Measurements from ENCODE around the gene THOC7.

The THOC7 gene

GRCh38 chr3:63877737-63878393 is 14.3 kb upstream of the THOC7 start:
- DNase-seq: no peak

- no peak for DNase-seq
These were observed 12.7 kb upstream of the THOC7 start for GRCh38 chr3:63876260-63876659.

- no peak for DNase-seq
These were observed 11.9 kb upstream of the THOC7 start for GRCh38 chr3:63875510-63875909.

- DNase-seq: no peak
These were observed 11.2 kb upstream of the THOC7 start for GRCh38 chr3:63874769-63875168.

- DNase-seq: no peak
These were observed 8.7 kb upstream of the THOC7 start for GRCh38 chr3:63872135-63872924.

GRCh38 chr3:63870615-63871005 is 7.0 kb upstream of the THOC7 start:
- no peak for DNase-seq

- DNase-seq: no peak
These were observed 6.5 kb upstream of the THOC7 start for GRCh38 chr3:63869940-63870614.

GRCh38 chr3:63867225-63867624 is 3.6 kb upstream of the THOC7 start:
- DNase-seq: no peak

- no peak for DNase-seq
These were observed 1.3 kb upstream of the THOC7 start for GRCh38 chr3:63864965-63865327.

- DNase-seq: peak; percentile 53
These were observed 681 bp upstream of the THOC7 start for GRCh38 chr3:63864008-63864964.

GRCh38 chr3:63862804-63863149 is 828 bp downstream of the THOC7 start:
- no peak for DNase-seq

GRCh38 chr3:63861306-63861705 is 2.3 kb downstream of the THOC7 start:
- no peak for DNase-seq

- no peak for DNase-seq
These were observed 2.8 kb downstream of the THOC7 start for GRCh38 chr3:63860776-63861175.

- DNase-seq: no peak
These were observed 6.3 kb downstream of the THOC7 start for GRCh38 chr3:63857311-63857710.

- no peak for DNase-seq
These were observed 8.2 kb downstream of the THOC7 start for GRCh38 chr3:63855333-63855940.

GRCh38 chr3:63853106-63853505 is 10.5 kb downstream of the THOC7 start:
- DNase-seq: no peak

GRCh38 chr3:63851287-63851686 is 12.3 kb downstream of the THOC7 start:
- DNase-seq: no peak

GRCh38 chr3:63849175-63849574 is 14.4 kb downstream of the THOC7 start:
- DNase-seq: no peak

GRCh38 chr3:63847718-63848450 is 15.7 kb downstream of the THOC7 start:
- no peak for DNase-seq

GRCh38 chr3:63845215-63845614 is 18.4 kb downstream of the THOC7 start:
- DNase-seq: no peak

- DNase-seq: no peak
These were observed 21.5 kb downstream of the THOC7 start for GRCh38 chr3:63842127-63842526.

- DNase-seq: no peak
These were observed 21.9 kb downstream of the THOC7 start for GRCh38 chr3:63841704-63842103.
